IMR-90 (cell line): ENCODE results near the gene ADAT1. TPM values are rescaled to one million over a fixed set of nuclear protein-coding genes. Genes with fewer than 3 reads are reported as not detected.

ENCODE experiments used
- ATAC-seq: fragments of 200-7000 bp; cut with Tn5 transposase; 2 replicates; pipeline ENCODE4 v1.9.1; 2020; ENCODE audit warnings: low read depth, mild to moderate bottlenecking, moderate library complexity
- BruUV-seq: library from RNA; stranded (reverse); fragments of 400-500 nt; replicated peaks from 2 replicates; lab custom pipeline; 2021; lab: Mats Ljungman, UMichigan
- CTCF ChIA-PET: fragments of 300-600 bp; formaldehyde crosslinking; extraction: SDS; loops from one replicate; lab custom pipeline; 2021; ENCODE audit warnings: antibody characterized with exemption; lab: Yijun Ruan, JAX
- POLR2A ChIA-PET: fragments of 300-600 bp; sonication (Branson Sonifier 250); formaldehyde crosslinking; loops from one replicate; lab custom pipeline; 2022; ENCODE audit warnings: antibody characterized with exemption; ENCODE audit not compliant: unreplicated experiment; lab: Charles Lee
- DNase-seq: peaks from one replicate; pipeline ENCODE4 v3.0.0; 2013
- H2AFZ ChIP-seq: replicated peaks from 2 replicates; pipeline ENCODE3; 2013; ENCODE audit warnings: low read length, mild to moderate bottlenecking; ENCODE audit not compliant: poor library complexity
- H2AK5ac ChIP-seq: 2 replicates; pipeline ENCODE4 v1.6.1; 2013; ENCODE audit warnings: low read depth, low read length, inconsistent platforms
- H2AK9ac ChIP-seq: replicated peaks from 2 replicates; pipeline ENCODE3; 2013; ENCODE audit warnings: mild to moderate bottlenecking, low read depth, low read length, moderate library complexity; ENCODE audit not compliant: poor library complexity
- H2BK120ac ChIP-seq: 2 replicates; pipeline ENCODE4 v1.6.1; 2013; ENCODE audit warnings: low read depth, low read length, inconsistent platforms
- H2BK15ac ChIP-seq: 3 replicates; pipeline ENCODE4 v1.6.1; 2013; ENCODE audit warnings: low read depth, low read length, inconsistent platforms
- H2BK20ac ChIP-seq: 2 replicates; pipeline ENCODE4 v1.6.1; 2013; ENCODE audit warnings: low read depth, mild to moderate bottlenecking, inconsistent platforms, low read length, moderate library complexity
- H2BK5ac ChIP-seq: 2 replicates; pipeline ENCODE4 v1.6.1; 2013; ENCODE audit warnings: mild to moderate bottlenecking, low read depth, low read length, inconsistent platforms; ENCODE audit not compliant: poor library complexity, severe bottlenecking
- H3K14ac ChIP-seq: replicated peaks from 2 replicates; pipeline ENCODE4 v1.6.1; 2013; ENCODE audit warnings: low read depth, low read length, inconsistent platforms
- H3K18ac ChIP-seq: 2 replicates; pipeline ENCODE4 v1.6.1; 2013; ENCODE audit warnings: low read depth, low read length, control low read depth
- H3K23ac ChIP-seq: 2 replicates; pipeline ENCODE4 v1.6.1; 2013; ENCODE audit warnings: low read depth, low read length, inconsistent platforms
- H3K27ac ChIP-seq: 2 replicates; pipeline ENCODE4 v1.5.1; 2013; ENCODE audit warnings: mild to moderate bottlenecking, control low read depth, low read length; ENCODE audit not compliant: insufficient read depth
- H3K27me3 ChIP-seq: 2 replicates; pipeline ENCODE4 v1.6.1; 2013; ENCODE audit warnings: low read length; ENCODE audit not compliant: control insufficient read depth, insufficient read depth
- H3K36me3 ChIP-seq: 2 replicates; pipeline ENCODE4 v1.6.1; 2013; ENCODE audit warnings: low read length, mixed read lengths; ENCODE audit not compliant: control insufficient read depth, insufficient read depth
- H3K4ac ChIP-seq: 2 replicates; pipeline ENCODE4 v1.6.1; 2013; ENCODE audit warnings: low read depth, low read length, inconsistent platforms
- H3K4me1 ChIP-seq: 2 replicates; pipeline ENCODE4 v1.6.1; 2013; ENCODE audit warnings: low read length, mixed read lengths; ENCODE audit not compliant: control insufficient read depth, insufficient read depth
- H3K4me2 ChIP-seq: 2 replicates; pipeline ENCODE4 v1.6.1; 2013; ENCODE audit warnings: low read depth, mild to moderate bottlenecking, control low read depth, low read length, moderate library complexity
- H3K4me3 ChIP-seq: 2 replicates; pipeline ENCODE4 v1.5.1; 2013; ENCODE audit warnings: low read depth, mild to moderate bottlenecking, control low read depth, low read length, moderate library complexity; ENCODE audit not compliant: insufficient read depth
- H3K56ac ChIP-seq: 2 replicates; pipeline ENCODE4 v1.6.1; 2013; ENCODE audit warnings: low read length, inconsistent platforms; ENCODE audit not compliant: insufficient read depth; ENCODE audit errors: extremely low read depth
- H3K79me1 ChIP-seq, 2 experiments: 2 replicates each; pipeline ENCODE4 v1.6.1; 2013; ENCODE audit warnings: low read length in 2 of 2, inconsistent platforms in 1 of 2, low read depth in 1 of 2
- H3K9ac ChIP-seq: 2 replicates; pipeline ENCODE4 v1.6.1; 2013; ENCODE audit warnings: low read depth, low read length, control low read depth
- H3K9me1 ChIP-seq: 2 replicates; pipeline ENCODE4 v1.6.1; 2013; ENCODE audit warnings: low read length, inconsistent platforms; ENCODE audit not compliant: insufficient read depth
- H3K9me3 ChIP-seq: 2 replicates; pipeline ENCODE4 v1.6.1; 2013; ENCODE audit warnings: low read length; ENCODE audit not compliant: control insufficient read depth, insufficient read depth
- H4K20me1 ChIP-seq: 2 replicates; pipeline ENCODE4 v1.6.1; 2013; ENCODE audit warnings: low read length, inconsistent platforms; ENCODE audit not compliant: insufficient read depth
- H4K5ac ChIP-seq: 2 replicates; pipeline ENCODE4 v1.6.1; 2013; ENCODE audit warnings: mild to moderate bottlenecking, low read depth, low read length, control low read depth
- H4K8ac ChIP-seq, 2 experiments: 2 replicates each; pipeline ENCODE4 v1.6.1; 2013; ENCODE audit warnings: low read depth in 2 of 2, low read length in 2 of 2, control low read depth in 1 of 2, inconsistent platforms in 1 of 2
- H4K91ac ChIP-seq: 2 replicates; pipeline ENCODE4 v1.6.1; 2013; ENCODE audit warnings: low read depth, low read length, inconsistent platforms; ENCODE audit not compliant: insufficient read depth
- CHD1 ChIP-seq: IDR thresholded peaks from 2 replicates; pipeline ENCODE4 v1.6.1; 2012; ENCODE audit warnings: low read depth, low read length, improper control_type of control experiment
- FOS ChIP-seq: fragments of 150-350 bp; IDR thresholded peaks from 2 replicates; pipeline ENCODE4 v1.6.1; 2016; ENCODE audit warnings: low read depth, low read length
- MAFK ChIP-seq: IDR thresholded peaks from 2 replicates; pipeline ENCODE4 v1.6.1; 2012; ENCODE audit warnings: low read depth, low read length, improper control_type of control experiment
- MAZ ChIP-seq: IDR thresholded peaks from 2 replicates; pipeline ENCODE4 v1.6.1; 2012; ENCODE audit warnings: low read depth, mild to moderate bottlenecking, low read length, improper control_type of control experiment, moderate library complexity, borderline replicate concordance
- MXI1 ChIP-seq: IDR thresholded peaks from 2 replicates; pipeline ENCODE4 v1.6.1; 2012; ENCODE audit warnings: low read depth, mild to moderate bottlenecking, low read length, moderate library complexity, borderline replicate concordance
- POLR2A ChIP-seq: IDR thresholded peaks from 2 replicates; pipeline ENCODE4 v1.6.1; 2012; ENCODE audit warnings: mild to moderate bottlenecking, low read depth, low read length
- RAD21 ChIP-seq: IDR thresholded peaks from 2 replicates; pipeline ENCODE4 v1.6.1; 2012; ENCODE audit warnings: low read length, improper control_type of control experiment
- RCOR1 ChIP-seq: IDR thresholded peaks from 2 replicates; pipeline ENCODE4 v1.6.1; 2012; ENCODE audit warnings: mild to moderate bottlenecking, low read length, improper control_type of control experiment; ENCODE audit not compliant: insufficient replicate concordance
- RFX5 ChIP-seq: IDR thresholded peaks from 2 replicates; pipeline ENCODE4 v1.8.0; 2012; ENCODE audit warnings: low read depth, mild to moderate bottlenecking, low read length, moderate library complexity
- WGBS, 2 experiments: methylation state at CpG; one replicate each; pipeline versions ENCODE4 v1.1.5 to v1.1.7; 2013; ENCODE audit warnings: missing lambda C conversion rate in 2 of 2; ENCODE audit not compliant: insufficient read length in 1 of 2; ENCODE audit errors: extremely low coverage in 2 of 2; 5-methylcytosine and 5-hydroxymethylcytosine counted together
- dilution Hi-C: fragments of 300-500 bp; cut with HindIII; formaldehyde crosslinking; loops from one replicate; pipeline ENCODE4 v1.14.3; 2018; ENCODE audit warnings: low sequenced_read_pairs; ENCODE audit not compliant: unreplicated experiment
- in situ Hi-C: fragments of 300-500 bp; cut with MboI; formaldehyde crosslinking; loops from 3 replicates; pipeline ENCODE4 v1.14.3; 2019; ENCODE audit warnings: low sequenced_read_pairs, inconsistent platforms, mixed read lengths
- intact Hi-C: fragments of 100-400 bp; cut with micrococcal nuclease; formaldehyde crosslinking; loops from 2 replicates; pipeline ENCODE4 v1.10.0; 2022
- polyA plus RNA-seq, 3 experiments: library from polyadenylated mRNA; depleted of rRNA; stranded (reverse); fragments of >200 nt; gene quantifications; 2 replicates each; pipeline ENCODE4 v1.2.3, GENCODE V29; 2012; ENCODE audit warnings: low replicate concordance in 1 of 3
- total RNA-seq: library from RNA; depleted of rRNA; stranded (reverse); fragments of >200 nt; gene quantifications from 2 replicates; pipeline ENCODE4 v1.2.3, GENCODE V29; 2012
- TF ChIP-seq, protein P1 (sequence below): fragments of 150-350 bp; IDR thresholded peaks from 2 replicates; pipeline ENCODE4 v1.6.1; 2016; ENCODE audit warnings: low read depth, mild to moderate bottlenecking, low read length, moderate library complexity, borderline replicate concordance
- TF ChIP-seq, protein P2 (sequence below): conservative IDR thresholded peaks from 2 replicates; pipeline ENCODE4 v1.5.1; 2012; ENCODE audit warnings: mild to moderate bottlenecking, low read depth, low read length, improper control_type of control experiment

ADAT1 gene
- total and polyA plus RNA-seq, 2 of the 4 experiments (the other 2 are of a cell fraction): 22.7 to 52.9 TPM

DNA sequence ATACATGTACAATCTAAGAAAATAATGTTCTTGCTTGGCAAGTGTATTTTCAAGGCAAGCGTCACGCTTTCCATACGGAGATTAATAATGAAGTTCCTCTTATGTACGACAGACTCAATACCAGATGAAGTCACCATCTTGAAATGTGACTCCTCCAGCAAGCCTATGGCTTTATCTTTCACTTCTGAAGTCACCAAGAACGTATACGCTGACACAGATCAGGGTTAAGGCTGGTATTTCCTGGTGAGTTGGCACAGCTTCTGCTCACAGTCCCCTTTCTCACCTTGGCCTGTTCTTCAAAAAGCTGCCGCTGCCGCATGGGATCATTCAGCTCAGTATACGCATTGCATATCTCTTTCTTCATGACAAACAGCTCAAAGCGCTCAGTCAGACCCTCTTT, 6.1 kb upstream of the ADAT1 start:
- H3K9me1 ChIP-seq: no peaks in the 10 kb centered on the region
- no peak overlapping the region for H2BK5ac ChIP-seq
- H2BK120ac ChIP-seq: no peak overlapping the region
- H3K4me1 ChIP-seq: no peaks in the 10 kb centered on the region
- H4K20me1 ChIP-seq: no peaks in the 10 kb centered on the region
- H3K4ac ChIP-seq: no peak overlapping the region
- no peaks in the 10 kb centered on the region for H3K27me3 ChIP-seq
- no peak overlapping the region for H2BK20ac ChIP-seq
- no peak overlapping the region for H3K23ac ChIP-seq
- H2AK5ac ChIP-seq: no peak overlapping the region
- H3K79me1 ChIP-seq: no peaks in the 10 kb centered on the region; a peak in 1 of 4 replicates
- ChIA-PET CTCF (no interaction called here), POLR2A (no interaction called here)
- H3K36me3 ChIP-seq: peaks cover 69% of the 10 kb centered on the region
- H2AFZ ChIP-seq: no peak overlapping the region
- no peak overlapping the region for H3K27ac ChIP-seq
- in situ Hi-C loops (no loop called here), intact Hi-C loops (loop anchor here (10.0 kb wide), 2 partner anchors 164 to 434 kb away; partner anchors contain the start of gene TMEM170A), dilution Hi-C loops (no loop called here)
- no peak overlapping the region for H3K4me2 ChIP-seq
- no peak for DNase-seq
- H3K9me3 ChIP-seq: no peaks in the 10 kb centered on the region
- H3K56ac ChIP-seq: no peak overlapping the region
- no peak overlapping the region for H3K14ac ChIP-seq
- H2BK15ac ChIP-seq: no peak overlapping the region
- H4K5ac ChIP-seq: no peak overlapping the region
- no peak overlapping the region for H3K18ac ChIP-seq
- no peak overlapping the region for H2AK9ac ChIP-seq
- WGBS, 2 experiments: 94% methylated on average over 5 of the region's 10 CpGs; no CpG with 5 or more reads in 1 of the 2 experiments
- ATAC-seq: no peak
- H3K9ac ChIP-seq: no peak overlapping the region
- H4K91ac ChIP-seq: no peak overlapping the region
- no peak overlapping the region for H3K4me3 ChIP-seq
- BruUV-seq: no TSS peak
- H4K8ac ChIP-seq: no peak overlapping the region
- TF ChIP-seq, protein P1, sequence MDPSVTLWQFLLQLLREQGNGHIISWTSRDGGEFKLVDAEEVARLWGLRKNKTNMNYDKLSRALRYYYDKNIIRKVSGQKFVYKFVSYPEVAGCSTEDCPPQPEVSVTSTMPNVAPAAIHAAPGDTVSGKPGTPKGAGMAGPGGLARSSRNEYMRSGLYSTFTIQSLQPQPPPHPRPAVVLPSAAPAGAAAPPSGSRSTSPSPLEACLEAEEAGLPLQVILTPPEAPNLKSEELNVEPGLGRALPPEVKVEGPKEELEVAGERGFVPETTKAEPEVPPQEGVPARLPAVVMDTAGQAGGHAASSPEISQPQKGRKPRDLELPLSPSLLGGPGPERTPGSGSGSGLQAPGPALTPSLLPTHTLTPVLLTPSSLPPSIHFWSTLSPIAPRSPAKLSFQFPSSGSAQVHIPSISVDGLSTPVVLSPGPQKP: no peak
- no peak for TF ChIP-seq RCOR1
- TF ChIP-seq MAZ: no peak
- TF ChIP-seq MXI1: no peak
- TF ChIP-seq RFX5: no peak
- TF ChIP-seq POLR2A: no peak
- no peak for TF ChIP-seq MAFK
- TF ChIP-seq CHD1: no peak
- TF ChIP-seq FOS: no peak
- TF ChIP-seq RAD21: no peak
- TF ChIP-seq, protein P2, sequence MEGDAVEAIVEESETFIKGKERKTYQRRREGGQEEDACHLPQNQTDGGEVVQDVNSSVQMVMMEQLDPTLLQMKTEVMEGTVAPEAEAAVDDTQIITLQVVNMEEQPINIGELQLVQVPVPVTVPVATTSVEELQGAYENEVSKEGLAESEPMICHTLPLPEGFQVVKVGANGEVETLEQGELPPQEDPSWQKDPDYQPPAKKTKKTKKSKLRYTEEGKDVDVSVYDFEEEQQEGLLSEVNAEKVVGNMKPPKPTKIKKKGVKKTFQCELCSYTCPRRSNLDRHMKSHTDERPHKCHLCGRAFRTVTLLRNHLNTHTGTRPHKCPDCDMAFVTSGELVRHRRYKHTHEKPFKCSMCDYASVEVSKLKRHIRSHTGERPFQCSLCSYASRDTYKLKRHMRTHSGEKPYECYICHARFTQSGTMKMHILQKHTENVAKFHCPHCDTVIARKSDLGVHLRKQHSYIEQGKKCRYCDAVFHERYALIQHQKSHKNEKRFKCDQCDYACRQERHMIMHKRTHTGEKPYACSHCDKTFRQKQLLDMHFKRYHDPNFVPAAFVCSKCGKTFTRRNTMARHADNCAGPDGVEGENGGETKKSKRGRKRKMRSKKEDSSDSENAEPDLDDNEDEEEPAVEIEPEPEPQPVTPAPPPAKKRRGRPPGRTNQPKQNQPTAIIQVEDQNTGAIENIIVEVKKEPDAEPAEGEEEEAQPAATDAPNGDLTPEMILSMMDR: no peak
